Pons (tissue), 1 donor: ENCODE measurements around the gene CDC42BPA.
"Not testable (repeated sequence)": the region's sequence is repeated elsewhere in the genome, so short reads cannot be mapped to it uniquely, and the experiment has no call there.

Experiments
- DNase-seq: peaks from one replicate; pipeline ENCODE4 v3.0.0-alpha.2; 2016; ENCODE audit warnings: low spot score

CDC42BPA gene

DNA sequence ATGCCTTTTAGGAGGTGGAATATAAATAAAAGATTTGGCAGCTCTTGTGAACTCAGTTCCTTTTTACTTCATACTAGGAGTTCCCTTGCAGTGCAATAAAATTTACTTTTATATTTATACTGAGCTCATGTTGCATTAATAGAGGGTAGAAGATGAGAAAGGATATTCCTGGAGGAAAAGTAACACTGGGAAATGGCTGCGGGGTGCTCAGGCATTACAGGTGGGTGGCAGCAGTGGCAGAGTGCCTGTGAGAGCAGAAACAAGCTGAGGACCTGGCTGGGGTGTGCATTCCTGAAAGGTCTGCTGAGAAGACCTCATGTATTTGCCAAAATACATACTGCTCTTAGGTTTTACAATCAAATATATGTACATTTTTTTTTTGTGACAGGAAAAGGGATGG, 251.3 kb downstream of the CDC42BPA start:
- DNase-seq = no peak

DNA sequence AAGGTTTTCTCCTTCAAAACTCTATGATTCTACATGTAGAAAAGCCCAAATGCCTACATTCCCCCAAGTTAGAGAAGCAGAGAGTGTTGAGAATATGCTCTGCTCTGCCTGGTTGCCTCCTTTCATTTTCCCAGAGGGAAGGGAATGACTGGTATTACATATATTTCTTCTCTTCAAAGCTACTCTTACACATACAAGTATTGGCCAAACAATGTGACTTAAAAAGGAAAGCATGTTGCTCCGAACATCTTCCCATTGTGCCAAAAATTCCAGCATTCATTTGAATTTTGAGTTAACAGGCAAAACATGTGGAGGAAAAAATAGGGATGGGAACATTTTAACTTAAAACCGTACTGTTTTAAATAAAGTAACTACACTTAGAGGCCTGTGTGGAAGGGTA, 253.0 kb downstream of the CDC42BPA start:
- DNase-seq = no peak

DNA sequence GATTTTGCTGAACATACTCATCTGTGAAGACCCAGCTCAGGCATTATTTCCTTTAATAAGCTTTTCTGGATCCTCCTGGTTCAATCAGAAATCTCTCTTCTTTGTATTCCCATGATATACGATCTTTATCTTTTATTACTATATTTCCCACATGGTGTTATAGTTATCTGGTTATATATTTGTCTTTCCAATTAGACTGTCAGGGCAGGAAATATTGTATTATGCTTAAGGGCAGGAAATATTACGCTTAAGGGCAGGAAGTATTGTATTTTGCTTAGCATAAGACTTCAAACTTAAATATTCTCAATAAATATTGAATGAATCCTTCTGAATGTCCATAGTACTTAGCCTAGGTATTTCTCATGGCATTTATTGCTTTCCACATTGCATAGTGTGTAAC, 256.0 kb downstream of the CDC42BPA start:
- DNase-seq = no peak

DNA sequence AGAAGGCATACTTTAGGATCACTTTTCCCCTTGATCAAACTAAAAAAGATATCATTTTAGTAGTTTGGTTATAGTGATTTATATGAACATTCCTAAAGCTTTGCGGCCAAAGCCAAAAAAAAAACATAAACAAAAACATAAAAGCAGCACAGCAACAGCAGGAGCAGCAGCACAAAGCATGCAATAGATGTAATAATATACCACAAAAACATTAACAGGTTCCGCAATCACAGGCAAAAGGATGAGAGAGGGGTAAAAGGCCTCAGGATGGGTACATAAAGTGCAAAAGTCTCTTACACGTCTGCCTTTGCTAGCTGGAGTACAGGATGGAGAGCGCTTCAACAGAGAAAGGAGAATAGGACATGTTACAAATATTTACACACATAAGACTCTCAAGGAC, 259.2 kb downstream of the CDC42BPA start:
- DNase-seq = no peak

DNA sequence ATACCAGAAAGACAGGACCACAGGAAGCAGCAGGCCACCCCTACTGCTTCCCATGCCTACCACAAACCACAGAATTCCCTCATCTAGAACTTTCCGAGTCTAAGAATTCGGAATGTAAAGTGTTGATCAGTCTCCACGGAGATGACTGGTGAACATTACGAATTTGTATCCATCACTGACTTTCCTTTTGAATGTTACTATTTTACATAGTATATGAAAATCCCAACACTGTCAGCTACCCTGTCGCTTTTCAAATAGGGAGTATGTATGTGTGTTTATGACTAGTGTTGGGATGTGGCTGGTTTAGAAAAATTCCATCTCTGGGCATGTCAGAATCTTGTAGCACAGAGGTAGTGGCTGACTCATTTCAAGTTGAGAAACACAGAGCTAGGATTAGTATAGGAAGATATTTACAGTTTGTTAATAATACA, 260.0 kb downstream of the CDC42BPA start:
- no peak for DNase-seq

DNA sequence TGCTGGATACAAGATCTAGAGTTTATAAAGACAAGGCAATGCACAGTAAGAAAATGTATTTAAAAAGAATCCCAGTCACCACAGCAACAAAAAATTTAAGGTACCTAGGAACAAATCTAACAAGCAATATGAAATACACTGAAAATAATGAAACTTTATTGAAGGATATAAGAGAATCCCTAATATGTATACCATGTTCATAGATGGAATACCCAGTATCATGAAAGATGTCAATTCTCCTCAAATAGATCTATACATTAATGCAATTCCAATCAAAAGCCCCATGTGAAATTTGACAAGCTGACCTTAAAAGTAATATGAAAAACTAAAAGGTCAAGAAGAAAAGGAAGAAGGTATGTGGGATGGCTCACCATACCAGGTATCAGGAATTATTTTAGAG, 269.0 kb downstream of the CDC42BPA start:
- DNase-seq = no peak

DNA sequence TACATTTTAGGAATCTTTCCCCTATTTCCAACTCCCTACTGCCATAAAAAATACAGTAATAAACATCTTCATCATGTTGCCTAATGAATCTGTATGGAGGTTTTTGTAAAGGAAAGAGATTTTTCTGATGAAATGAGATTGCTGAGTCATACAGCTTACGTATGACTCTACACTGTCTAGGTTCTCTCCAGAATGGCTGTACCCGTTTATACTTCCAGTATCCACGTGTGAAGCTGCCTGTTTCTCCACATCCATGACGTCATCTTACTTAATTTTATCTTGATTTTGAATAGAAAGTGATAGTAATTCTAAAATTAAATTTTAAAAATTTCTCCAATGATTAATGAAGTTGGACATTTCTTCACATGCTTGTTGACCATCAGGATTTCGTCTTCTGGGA, 274.5 kb downstream of the CDC42BPA start:
- DNase-seq = no peak

DNA sequence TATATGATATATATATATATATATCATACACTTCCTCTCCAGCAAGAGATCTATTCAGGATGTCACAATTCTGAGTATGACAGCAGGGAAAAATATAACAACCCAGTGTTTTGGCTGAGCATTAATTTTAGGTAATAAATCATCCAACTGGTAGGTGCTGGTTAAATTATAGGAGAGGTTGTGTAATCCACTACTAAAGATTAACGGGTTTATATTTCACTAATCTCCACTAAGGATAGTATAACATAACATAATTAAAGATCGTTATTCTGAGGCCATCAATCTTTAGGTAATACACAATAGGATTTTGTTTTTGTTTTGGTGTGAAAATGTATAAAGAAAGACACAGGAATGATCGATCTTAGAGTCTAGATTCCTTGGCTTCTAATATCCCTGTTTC, 276.0 kb downstream of the CDC42BPA start:
- DNase-seq = no peak

DNA sequence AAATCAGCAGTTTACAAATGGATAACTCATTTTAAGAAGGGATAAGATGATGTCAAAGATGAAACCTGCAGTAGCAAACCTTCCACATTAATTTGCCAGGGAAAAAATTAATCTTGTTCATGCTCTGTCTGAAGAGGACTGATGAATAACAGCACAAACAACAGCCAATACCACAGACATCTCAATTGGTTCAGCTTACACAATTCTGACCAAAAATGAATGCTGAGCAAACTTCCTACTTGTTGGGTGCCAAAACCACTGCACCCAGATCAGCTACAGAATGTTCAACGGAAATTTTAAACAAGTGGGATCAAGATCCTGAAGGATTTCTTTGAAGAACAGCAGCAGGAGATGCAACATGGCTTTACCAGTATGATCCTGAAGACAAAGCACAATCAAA, 279.9 kb downstream of the CDC42BPA start:
- no peak for DNase-seq

DNA sequence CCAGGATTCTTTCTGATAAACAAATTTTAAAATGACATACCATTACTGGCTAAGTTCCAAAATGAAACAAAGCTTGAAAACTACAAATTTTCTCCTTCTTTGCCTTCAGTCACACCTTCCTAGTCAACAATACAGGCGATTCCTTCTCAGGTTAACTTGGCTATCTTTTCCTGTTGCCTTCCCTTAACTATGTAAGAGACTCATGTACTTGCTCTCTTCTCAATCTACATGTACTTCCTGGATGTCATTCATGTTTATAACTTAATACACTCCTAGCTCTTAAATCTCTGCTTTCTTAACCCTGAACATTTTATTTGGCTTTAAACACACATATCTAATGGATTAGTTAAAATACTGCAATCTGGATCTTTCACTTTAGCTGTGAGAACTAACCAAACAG, 281.2 kb downstream of the CDC42BPA start:
- no peak for DNase-seq

DNA sequence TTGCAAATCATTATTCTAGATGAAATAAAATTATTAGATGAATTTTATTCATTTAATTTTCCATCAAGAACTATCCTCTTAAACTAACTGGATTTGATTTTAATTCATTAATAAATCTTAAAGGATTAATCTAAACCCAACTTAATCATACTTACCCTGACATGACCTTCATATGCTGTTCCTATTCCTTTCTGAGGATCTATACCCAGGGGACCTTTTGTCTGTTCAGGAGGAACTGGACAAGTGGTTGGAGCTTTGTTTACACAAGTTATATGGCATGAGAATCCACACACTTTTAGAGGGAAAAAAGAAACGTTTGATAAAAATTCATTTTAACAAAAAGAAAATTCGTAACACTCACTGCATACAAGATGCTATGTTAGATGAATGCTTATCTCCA, 283.0 kb downstream of the CDC42BPA start:
- no peak for DNase-seq

DNA sequence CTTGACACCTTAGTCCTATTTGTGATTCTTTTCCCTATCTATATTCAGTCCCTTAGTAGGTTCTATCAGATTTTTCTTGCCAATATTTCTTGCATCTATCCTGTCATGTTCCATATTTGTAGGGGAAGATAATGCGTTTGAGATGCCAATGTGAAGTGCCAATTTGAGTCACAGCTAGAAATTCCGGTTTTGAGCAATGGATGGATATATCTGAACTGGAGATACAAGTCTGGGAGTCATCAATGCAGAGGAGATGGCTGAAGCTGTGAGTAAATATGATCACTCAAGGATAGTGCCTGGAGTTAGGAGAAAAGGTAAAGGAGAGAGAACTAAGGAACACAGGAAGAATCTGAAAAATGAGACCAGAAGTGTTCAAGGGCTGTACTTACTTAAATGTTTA, 284.4 kb downstream of the CDC42BPA start:
- no peak for DNase-seq

DNA sequence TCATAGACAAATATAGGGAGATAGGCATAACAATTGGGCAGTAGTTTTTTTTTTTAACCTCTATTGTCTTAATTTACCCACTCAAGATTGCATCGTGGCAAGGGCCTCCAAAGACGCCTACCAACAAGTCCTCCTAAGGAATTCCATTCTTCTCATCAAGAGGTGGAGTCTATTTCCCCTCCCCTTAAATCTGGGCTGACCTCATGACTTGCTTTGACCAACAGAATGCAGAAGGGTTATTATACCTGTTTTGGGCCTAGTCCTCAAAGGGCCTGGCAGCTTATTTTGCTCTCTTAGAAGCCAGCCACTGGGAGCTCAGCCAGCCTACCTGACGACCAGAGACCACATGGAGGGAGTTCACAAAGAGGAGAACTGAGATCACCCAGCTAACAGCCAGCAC, 285.9 kb downstream of the CDC42BPA start:
- DNase-seq = no peak

DNA sequence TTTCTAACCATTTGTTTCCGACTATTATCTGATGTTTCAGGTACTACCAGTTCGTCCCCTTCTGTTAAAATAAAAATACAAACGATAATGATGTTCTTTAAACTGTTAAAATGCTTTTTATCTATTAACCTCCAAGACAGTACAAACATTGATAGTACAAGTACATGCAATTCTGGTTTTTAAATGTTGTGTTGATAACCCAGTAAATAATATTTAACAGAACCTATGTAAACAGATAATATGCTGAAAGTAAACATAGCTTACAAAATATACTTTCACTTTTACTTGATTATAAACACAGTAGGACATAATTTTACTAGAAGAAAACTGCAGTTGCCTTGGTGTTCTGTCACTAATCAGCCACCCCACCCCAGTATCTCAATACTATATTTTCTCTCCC, 301.3 kb downstream of the CDC42BPA start:
- DNase-seq = no peak

DNA sequence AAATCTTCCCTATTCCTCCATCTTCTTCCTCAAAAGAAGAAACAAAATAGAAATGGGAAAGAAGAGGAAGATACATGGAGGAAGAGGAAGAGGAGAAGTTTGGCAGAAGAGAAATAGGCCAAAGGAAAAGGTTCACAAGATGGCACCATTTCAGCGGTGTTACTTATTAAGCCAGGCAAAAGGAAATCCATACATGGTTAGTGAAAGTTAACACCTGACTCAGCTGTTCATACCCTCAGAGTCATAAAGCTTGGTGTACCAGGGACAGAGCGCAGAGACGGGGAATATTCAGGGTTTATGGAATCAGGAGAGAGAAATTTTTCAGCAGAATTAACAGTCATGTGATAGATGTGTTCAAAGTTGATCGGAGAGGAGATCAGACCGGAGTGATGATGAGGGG, 307.6 kb downstream of the CDC42BPA start:
- no peak for DNase-seq

DNA sequence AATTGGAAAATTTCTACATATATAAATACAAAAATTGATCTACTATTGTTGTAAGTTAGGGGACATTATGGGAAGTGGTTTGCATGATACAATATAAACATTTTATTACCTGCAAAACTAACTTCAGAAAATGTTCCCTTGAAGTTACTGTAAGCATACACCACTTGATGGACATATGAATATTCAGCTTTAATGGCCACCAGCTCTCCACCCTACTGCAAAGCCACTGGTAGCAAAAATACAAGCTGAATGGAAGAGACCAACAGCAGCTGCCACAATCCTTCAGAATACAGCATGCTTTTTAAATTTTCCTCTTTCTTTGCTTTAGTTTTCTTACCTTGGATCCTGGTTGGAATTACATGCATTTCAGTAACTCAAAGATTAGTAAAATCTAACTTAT, 308.4 kb downstream of the CDC42BPA start:
- no peak for DNase-seq

DNA sequence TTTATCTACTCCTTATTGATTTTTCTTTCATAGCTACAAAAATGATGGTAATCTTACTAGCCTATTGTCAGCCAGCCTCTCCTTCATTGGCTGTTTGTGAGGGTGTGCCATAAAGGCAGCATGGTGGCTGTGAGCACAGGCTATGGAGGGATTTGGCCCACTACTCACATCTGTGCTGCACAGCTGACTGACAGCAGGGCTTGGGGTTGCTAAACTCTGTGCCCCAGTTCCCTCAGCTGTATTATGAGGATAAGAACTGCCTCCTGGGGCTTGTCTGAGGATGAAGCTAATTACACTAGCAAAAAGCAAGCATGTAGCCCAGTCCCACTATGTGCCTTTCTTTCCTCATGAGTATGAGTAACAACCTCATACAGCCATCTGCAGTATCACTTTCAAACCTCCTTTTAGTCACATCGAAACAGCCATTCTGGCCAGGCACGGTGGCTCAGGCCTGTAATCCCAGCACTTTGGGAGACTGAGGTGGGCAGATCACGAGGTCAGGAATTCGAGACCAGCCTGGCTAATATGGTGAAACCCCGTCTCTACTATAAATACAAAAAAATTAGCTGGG, 312.0 kb downstream of the CDC42BPA start:
- DNase-seq = no peak

DNA sequence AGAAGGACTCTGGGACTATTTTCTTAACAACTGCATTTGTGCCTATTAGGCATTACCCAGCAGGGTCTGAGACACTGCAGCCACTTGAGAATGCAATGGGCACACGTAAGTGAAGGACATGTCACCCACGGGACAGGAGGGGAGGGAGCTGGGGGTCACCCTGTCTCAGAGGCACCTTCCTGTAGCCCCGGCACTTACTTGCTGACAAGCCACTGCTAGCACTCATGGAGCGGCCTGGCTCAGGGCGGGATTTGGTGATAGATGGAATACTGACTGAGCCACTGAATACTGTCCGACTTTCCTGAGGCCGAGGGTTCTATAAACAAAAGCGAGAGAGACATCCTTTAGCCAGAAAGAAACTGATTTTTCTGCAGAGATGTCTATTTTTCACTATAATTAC, 313.5 kb downstream of the CDC42BPA start:
- no peak for DNase-seq

DNA sequence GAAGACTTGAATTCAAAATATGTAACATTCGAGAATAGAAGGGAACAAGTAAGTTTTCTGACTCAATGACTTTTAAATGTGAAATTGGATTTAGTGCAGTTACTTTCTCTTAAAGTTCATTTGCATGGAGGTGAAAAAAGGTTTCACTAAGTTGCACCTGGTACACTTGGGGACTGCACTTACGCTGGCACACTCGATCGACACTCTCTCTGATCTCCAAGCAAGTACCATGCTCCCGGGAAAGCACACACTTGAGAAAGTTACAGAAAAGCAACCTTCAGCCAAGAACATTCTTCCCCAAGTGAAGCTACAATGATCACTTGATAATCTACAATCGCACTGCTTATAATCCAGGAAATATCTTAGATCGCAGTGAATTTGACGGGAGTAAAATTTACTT, 315.1 kb downstream of the CDC42BPA start:
- DNase-seq = no peak

DNA sequence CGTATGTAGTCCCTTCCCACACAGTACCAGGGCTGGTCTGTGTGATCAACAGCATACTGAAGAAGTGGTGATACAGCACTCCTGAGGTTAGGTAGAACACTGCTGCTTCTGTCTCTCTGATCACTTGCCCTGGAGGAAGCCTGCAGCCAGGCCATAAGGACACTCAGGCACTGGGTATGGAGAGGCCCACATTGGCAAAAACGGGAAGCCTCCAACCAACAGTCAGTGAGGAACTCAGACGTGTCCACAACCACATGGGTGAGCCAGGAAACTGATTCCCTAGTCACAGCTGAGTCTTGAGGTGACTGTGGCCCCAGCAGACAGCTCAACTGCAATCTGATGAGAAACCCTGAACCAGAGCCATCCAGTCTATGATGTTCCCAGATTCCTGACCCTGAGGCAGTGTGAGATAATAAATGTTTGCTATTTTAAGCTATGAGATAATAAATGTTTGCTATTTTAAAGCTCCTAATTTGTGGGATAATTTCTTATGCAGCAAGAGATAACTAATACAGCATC, 315.7 kb downstream of the CDC42BPA start:
- DNase-seq = no peak

DNA sequence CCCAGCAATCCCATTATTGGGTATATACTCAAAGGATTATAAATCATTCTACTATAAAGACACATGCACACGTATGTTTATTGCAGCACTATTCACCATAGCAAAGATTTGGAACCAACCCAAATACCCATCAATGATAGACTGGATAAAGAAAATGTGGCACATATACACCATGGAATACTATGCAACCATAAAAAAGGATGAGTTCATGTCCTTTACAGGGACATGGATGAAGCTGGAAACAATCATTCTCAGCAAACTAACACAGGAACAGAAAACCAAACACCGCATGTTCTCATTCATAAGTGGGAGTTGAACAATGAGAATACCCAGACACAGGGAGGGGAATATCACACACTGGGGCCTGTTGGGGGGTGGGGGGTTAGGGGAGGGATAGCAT, 318.7 kb downstream of the CDC42BPA start:
- not testable (repeated sequence) for DNase-seq

DNA sequence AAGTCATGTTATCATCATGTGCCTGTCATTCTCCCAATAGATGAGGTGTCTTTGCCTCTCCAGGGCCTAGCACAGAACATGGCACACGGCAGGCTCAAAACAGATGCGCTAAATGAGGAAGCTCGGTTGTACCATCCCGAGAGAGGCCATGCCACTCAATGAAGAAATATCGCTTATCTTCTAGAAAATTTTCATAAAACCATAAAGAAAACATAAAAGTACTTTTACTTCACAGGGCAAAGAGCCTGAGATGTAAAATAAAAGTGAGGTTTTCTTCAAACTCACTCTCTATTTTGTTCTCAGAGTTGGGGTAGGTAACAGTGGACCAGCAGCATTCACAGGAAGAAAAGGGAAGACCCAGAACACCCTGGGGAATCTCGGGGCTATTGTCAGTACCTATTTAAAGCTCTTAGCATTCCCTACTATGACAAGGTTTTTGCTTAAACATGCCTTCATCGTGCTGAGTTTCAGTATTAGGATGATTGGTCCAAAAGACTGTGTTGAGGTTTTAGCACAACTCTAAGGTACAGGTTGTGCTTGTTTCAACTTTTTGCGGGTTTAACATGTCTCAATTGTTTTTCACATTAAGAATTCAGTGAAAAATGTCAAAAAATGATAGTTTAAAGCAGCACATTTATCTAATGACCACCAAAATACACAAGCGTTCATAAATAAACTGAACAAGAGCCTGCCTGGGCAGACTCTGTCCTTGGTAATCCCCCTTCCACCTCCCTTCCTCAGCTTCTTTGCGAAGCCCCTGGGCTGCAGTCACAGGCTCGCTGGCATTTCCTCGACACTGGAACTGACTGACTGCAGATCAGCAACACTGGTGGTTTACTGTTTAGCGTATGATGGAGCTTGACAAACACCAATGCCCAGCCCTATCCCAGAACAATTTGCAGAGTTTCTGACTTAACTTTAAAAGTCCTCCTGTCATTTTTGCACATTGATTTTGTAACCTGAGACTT, 322.6 kb downstream of the CDC42BPA start:
- no peak for DNase-seq

DNA sequence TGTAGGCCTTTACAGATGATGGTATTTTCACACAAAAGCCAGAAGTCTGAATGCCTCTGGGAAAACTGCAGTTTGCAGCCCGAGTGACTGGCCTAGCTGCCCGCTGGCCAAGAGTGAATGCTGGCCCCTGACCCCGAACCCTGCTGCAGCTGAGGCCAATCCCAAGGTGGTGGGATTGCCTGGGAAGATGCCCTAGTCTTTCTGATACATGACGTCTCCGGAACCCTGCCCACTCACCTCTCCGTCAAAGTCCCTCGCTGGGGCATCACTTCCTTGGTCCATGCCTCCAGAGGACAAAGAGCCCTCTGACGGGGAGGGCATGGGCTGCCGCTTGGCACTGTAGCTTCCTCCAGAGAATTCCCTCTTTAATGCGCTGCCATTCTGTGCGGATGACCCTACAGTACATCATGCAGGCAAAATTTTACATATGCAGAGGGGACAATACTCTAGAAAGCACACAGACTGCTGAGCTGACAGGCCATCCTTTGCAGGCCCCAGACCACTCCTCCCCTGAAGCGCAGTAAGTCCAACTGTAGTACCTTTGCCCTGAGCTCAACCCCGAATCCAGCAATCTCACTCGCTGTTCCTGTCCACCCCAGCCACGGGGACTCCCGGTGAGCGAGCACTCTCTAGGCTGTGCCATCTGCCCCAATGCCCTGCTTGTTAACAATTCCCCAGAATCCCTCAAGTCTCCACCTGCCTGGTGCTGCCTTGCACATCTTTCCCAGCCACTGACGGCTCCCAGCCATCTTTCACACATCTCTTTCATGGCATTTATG, 323.5 kb downstream of the CDC42BPA start:
- DNase-seq = peak; percentile 71
